ENCODE results near the gene PLSCR1.

PLSCR1 gene

DNA sequence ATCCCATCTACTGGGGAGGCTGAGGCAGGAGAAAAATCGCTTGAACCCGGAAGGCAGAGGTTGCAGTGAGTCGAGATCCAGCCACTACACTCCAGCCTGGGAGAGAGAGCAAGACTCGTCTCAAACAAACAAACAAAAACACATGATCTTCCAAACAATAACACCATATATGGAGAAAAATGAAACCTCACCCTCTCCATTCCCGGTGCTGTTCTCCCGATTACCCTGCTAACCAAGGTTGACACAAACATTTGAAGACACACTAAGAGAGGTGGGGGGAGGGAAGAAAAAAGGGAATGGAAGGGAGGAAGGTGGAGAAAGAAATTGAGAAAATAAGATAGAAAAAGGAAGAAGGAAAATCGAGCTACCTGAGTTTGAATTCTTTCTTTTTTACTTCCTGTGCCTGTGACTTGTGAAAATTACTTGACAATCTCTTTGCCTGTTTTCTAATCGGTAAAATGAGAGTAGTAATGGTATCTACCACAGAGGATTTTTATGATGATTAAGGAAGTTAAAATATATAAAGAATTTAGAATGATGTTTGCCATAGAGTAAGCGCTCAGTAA is 73.9 kb downstream of the PLSCR1 start:
- no peak for DNase-seq

DNA sequence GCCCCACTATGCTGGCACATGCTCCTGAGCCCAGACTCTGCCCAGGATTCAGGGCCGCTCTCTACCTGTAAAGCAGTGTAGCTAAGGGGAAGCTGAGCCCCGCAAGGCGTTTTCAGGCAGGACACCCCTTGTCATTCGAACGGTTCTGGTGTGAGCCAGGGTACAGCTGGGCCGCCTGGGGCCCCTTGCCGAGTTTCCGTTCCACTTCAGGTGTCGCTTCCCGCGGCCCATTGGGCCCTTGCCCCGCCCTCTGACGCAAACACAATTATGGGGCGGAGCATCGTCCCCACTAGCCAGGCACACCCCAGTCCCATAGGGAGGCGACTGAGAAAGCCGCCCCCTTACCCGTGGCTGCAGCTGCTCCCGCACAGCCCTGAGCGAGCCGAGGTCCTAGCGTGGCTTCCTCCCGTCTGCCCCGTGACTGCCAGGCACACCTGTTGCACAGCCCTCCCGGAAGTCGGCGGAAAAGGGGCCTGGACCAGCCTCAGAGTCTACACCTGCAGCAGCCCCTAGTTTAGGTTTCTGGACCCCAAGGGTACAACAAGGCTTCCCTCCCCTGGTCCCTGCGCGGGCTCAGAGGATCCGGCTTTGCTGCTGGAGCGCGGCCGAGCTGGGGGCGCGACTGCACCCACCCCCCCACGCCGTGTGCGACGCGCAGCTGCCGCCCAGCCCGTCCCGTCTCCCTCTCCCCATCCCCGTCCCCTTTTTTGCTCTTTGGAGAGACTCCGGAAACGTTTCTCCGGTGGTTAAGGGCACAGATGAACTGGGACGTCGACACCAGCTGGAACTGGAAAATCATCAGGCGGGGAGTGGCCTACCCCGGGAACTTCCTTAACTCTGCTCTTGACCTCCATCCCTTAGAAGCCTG is 75.0 kb downstream of the PLSCR1 start, which contains the start of gene PLSCR2:
PLSCR2 (minus strand) TSS at position 412 of the 868 bp plus-strand sequence. CDS start 9,657 bp downstream, outside the sequence.
- peak; percentile 89 for DNase-seq

DNA sequence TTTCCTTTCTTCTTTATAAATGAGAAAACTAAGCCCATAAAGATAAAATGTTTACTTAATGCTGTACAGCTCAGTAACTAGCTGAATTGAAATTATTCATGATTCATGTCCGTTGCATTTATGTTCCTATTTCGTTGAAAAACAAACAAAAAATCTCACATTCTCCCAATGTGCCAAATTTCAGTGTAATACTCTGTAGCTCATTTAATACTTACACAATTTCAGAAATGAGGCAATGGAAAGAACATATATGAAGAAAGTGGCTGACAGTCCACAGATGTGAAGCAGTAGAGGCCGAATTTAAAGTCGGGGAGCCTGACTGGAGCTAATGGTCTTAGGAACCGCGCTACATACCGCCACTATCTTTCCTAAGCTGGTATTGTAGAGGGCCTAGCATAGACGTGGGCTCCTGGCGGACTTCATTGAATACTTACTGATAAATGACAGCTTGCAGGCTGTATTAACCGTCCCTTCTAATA is 75.7 kb downstream of the PLSCR1 start:
- no peak for DNase-seq

DNA sequence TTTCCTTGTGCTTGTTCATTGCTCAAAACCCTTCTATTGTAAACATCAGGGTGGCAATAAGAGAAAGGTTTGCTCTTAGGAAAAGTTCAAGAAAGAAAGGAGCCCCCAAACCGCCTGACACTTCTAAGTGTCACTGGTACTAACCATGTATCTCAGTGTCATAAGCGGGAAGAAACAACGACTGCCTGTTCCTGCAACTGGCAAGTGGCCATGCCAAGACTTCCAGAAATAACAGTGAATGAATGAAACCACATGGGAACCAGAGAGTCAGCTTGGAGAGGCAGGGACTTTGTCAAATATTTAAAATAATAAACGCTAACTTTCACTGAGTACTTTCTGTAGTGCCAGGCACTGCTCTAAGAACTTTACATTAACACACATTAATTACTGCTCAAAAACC is 76.2 kb downstream of the PLSCR1 start:
- DNase-seq = no peak

DNA sequence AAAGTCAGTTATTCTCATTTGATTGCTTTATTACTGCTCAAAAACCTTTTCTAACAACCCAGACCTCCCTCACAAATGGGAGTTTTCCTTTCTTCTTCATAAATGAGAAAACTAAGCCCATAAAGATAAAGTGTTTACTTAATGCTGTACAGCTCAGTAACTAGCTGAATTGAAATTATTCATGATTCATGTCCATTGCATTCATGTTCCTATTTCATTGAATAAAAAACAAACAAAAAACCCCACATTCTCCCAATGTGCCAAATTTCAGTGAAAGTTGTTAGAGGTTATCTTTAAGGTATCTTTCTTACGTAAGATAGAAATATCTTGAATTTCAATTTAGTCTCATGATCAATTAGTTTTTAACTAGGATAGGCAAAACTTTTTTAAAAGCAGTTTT is 77.8 kb downstream of the PLSCR1 start:
- no peak for DNase-seq

DNA sequence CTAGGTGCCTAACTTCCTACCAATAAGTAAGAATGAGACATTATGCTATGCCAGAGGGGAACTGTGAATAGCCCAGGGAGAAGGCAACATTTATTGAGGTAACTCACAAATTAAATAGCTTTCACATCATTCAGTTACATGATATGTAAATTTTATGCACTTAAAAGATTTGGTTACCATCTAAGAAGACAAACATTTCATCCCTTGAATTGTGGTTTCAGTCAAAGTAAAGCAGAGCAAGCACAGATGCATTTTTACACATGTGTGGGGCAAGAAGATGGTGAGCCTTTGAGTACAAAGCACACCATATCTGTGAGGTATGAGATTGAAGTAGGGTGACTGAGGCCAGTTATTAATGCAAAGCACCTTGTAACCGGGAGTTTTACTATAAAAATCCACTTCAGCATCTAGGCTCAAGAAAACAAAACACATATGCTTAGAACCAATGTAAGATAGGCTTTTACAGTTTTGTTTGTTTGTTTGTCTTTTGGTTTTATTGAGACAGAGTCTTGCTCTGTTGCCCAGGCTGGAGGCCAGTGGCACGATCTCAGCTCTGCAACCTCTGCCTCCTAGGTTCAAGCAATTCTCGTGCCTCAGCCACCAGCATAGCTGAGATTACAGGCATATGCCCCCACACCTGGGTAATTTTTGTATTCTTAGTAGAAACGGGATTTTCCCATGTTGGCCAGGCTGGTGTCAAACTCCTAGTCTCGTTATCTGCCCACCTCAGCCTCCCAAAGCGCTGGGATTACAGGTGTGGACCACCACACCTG is 78.5 kb downstream of the PLSCR1 start:
- no peak for DNase-seq

All from activated CD8-positive, alpha-beta memory T cell treated with anti-CD3 and anti-CD28 coated beads for 24 hours (primary cell).